ENCODE data around the gene ITGA11.

DNA sequence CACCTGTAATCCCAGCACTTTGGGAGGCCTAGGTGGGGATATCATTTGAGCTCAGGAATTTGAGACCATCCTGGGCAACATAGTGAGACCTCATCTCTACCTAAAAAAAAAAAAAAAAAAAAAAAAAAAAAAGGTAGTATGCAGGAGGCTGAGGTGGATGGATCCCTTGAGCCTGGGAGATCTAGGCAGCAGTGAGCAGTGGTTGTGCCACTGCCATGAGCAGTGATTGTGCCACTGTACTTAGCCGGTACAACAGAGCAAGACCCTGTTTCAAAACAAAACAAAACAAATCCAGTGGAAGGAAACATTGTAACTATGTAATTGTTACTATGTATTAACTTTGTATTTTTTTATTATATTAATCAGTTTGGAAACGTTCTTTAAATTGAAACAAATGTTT lies 148.6 kb downstream of the ITGA11 start:
- TF ChIP-seq, protein P1, sequence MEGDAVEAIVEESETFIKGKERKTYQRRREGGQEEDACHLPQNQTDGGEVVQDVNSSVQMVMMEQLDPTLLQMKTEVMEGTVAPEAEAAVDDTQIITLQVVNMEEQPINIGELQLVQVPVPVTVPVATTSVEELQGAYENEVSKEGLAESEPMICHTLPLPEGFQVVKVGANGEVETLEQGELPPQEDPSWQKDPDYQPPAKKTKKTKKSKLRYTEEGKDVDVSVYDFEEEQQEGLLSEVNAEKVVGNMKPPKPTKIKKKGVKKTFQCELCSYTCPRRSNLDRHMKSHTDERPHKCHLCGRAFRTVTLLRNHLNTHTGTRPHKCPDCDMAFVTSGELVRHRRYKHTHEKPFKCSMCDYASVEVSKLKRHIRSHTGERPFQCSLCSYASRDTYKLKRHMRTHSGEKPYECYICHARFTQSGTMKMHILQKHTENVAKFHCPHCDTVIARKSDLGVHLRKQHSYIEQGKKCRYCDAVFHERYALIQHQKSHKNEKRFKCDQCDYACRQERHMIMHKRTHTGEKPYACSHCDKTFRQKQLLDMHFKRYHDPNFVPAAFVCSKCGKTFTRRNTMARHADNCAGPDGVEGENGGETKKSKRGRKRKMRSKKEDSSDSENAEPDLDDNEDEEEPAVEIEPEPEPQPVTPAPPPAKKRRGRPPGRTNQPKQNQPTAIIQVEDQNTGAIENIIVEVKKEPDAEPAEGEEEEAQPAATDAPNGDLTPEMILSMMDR (IDR thresholded peaks at IDR 0.05): no peak
- TF ChIP-seq POLR2A (IDR thresholded peaks at IDR 0.05; ENCODE audit: low read depth) (no peak), POLR2AphosphoS5 (IDR thresholded peaks at IDR 0.05) (no peak), EP300 (IDR thresholded peaks at IDR 0.05) (no peak)
